Mesendoderm (in vitro differentiated cells): ENCODE data around the gene KLHL22.
A peak's percentile ranks its signal among the peaks of the same experiment; 100 is the strongest.

Source experiments
- DNase-seq: peaks from one replicate; pipeline ENCODE4 v3.0.0; 2013
- H2AK5ac ChIP-seq: 2 replicates; pipeline ENCODE4 v1.6.1; 2013; ENCODE audit warnings: low read length, inconsistent platforms
- H2BK120ac ChIP-seq: 2 replicates; pipeline ENCODE4 v1.6.1; 2013; ENCODE audit warnings: low read depth, mild to moderate bottlenecking, low read length, moderate library complexity, mixed read lengths
- H2BK15ac ChIP-seq: replicated peaks from 2 replicates; pipeline ENCODE4 v1.6.1; 2013; ENCODE audit warnings: low read depth, mild to moderate bottlenecking, moderate library complexity
- H2BK5ac ChIP-seq: 2 replicates; pipeline ENCODE4 v1.6.1; 2013; ENCODE audit warnings: low read length, inconsistent platforms
- H3K18ac ChIP-seq: 2 replicates; pipeline ENCODE4 v1.6.1; 2013; ENCODE audit warnings: mild to moderate bottlenecking, low read length, mixed read lengths
- H3K23ac ChIP-seq: one replicate; pipeline ENCODE4 v1.6.1; 2013; ENCODE audit warnings: low read length
- H3K27ac ChIP-seq: 2 replicates; pipeline ENCODE4 v1.5.1; 2013; ENCODE audit warnings: low read depth, mild to moderate bottlenecking, inconsistent platforms, low read length, moderate library complexity
- H3K27me3 ChIP-seq: 2 replicates; pipeline ENCODE4 v1.6.1; 2013; ENCODE audit warnings: low read length, control low read depth, mild to moderate bottlenecking, inconsistent platforms; ENCODE audit not compliant: insufficient read depth, poor library complexity
- H3K36me3 ChIP-seq: 2 replicates; pipeline ENCODE4 v1.6.1; 2013; ENCODE audit warnings: low read length, inconsistent platforms; ENCODE audit not compliant: control insufficient read depth, insufficient read depth
- H3K4ac ChIP-seq: one replicate; pipeline ENCODE4 v1.6.1; 2013; ENCODE audit warnings: low read depth, mild to moderate bottlenecking, low read length, moderate library complexity
- H3K4me1 ChIP-seq: 2 replicates; pipeline ENCODE4 v1.6.1; 2013; ENCODE audit warnings: low read depth, low read length, inconsistent platforms; ENCODE audit not compliant: control insufficient read depth
- H3K4me2 ChIP-seq: 2 replicates; pipeline ENCODE4 v1.6.1; 2013; ENCODE audit warnings: low read length
- H3K4me3 ChIP-seq: 2 replicates; pipeline ENCODE4 v1.5.1; 2013; ENCODE audit warnings: mild to moderate bottlenecking, low read length
- H3K56ac ChIP-seq: one replicate; pipeline ENCODE4 v1.6.1; 2013; ENCODE audit warnings: low read length
- H3K79me1 ChIP-seq: 2 replicates; pipeline ENCODE4 v1.6.1; 2013; ENCODE audit warnings: low read length, inconsistent platforms
- H3K79me2 ChIP-seq: 2 replicates; pipeline ENCODE4 v1.6.1; 2013; ENCODE audit warnings: mild to moderate bottlenecking, low read length; ENCODE audit not compliant: control insufficient read depth, insufficient read depth
- H3K9ac ChIP-seq: 2 replicates; pipeline ENCODE4 v1.6.1; 2013; ENCODE audit warnings: low read length, inconsistent platforms
- H4K5ac ChIP-seq: one replicate; pipeline ENCODE4 v1.6.1; 2013; ENCODE audit warnings: low read length
- H4K8ac ChIP-seq: one replicate; pipeline ENCODE4 v1.6.1; 2013; ENCODE audit warnings: low read depth, mild to moderate bottlenecking, control low read depth, low read length, moderate library complexity
- WGBS: extraction: QIAGEN DNeasy Blood & Tissue Kit; methylation state at CpG from one replicate; pipeline ENCODE4 v1.1.7; 2013; ENCODE audit warnings: low lambda C conversion rate, missing lambda C conversion rate; ENCODE audit not compliant: insufficient coverage; ENCODE audit errors: extremely low coverage; 5-methylcytosine and 5-hydroxymethylcytosine counted together

Gene KLHL22

DNA sequence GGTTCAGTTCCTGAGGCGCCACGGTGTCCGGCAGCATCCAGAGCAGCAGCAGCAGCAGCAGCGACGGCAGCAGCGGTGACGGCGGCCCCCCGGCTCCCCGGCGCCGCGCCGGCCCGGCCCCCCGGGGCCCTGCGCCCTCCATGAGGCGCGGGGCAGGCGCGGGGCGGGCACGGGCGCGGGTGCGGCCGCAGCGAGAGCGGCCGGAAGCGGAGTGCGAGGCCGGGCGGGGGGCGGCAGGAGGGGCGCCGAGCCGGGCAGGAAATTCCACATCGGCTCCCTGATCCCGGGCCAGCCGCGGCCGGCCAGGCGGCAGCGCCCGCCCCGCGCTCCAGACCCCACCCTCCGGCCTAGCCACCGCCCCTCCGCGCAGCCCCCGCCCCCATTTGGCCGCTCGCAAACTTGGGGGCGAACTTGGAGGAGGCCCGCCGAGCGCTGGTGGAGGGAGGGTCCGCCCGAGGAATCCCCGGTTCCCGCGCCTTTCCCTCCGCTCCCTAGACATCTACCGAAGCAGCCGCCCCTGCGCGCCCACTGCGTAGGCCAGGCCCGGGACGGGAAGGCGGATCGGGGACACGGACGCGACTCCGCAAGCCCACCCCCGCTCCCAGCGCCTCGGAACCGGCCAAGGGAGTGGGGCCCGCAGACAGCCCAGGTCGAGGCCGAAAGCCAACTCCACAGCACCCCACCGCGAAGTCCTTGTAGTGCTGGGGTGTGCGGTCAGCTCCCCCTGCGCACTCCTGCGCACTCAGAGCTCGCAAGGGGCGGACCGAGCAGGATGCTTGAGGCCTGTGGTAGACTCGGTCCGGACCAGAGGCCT lies 57.8 kb downstream of the KLHL22 start, which contains the start of gene SCARF2:
Gene SCARF2 (minus strand): TSS at position 213 of the 814 bp plus-strand sequence. CDS start 71 bp downstream, at position 142.
- peak within 1 kb of the TSS; percentile 35 for H3K23ac ChIP-seq
- peak within 1 kb of the TSS; percentile 97 for H3K4me2 ChIP-seq
- H3K79me1 ChIP-seq, result peaks cover 16% of the 10 kb centered on the region
- H3K27ac ChIP-seq, result no peak within 1 kb of the TSS
- H3K4me3 ChIP-seq, result peak within 1 kb of the TSS; percentile 94
- no peak within 1 kb of the TSS for H2BK120ac ChIP-seq
- H4K8ac ChIP-seq, result no peak within 1 kb of the TSS
- H3K36me3 ChIP-seq, result no peaks in the 10 kb centered on the region
- H3K4me1 ChIP-seq, result peaks cover 3% of the 10 kb centered on the region
- no CpG with 5 or more reads among the region's 95 CpGs for WGBS
- no peak within 1 kb of the TSS for H3K4ac ChIP-seq
- H4K5ac ChIP-seq, result no peak within 1 kb of the TSS
- H2BK15ac ChIP-seq, result no peak within 1 kb of the TSS
- peak within 1 kb of the TSS; percentile 46 for H2BK5ac ChIP-seq
- no peaks in the 10 kb centered on the region for H3K27me3 ChIP-seq
- peak; percentile 79 for DNase-seq
- peak within 1 kb of the TSS; percentile 89 for H3K9ac ChIP-seq
- H3K79me2 ChIP-seq, result peaks cover 4% of the 10 kb centered on the region
- H2AK5ac ChIP-seq, result no peak within 1 kb of the TSS
- H3K18ac ChIP-seq, result peak within 1 kb of the TSS; percentile 65
- H3K56ac ChIP-seq, result peak within 1 kb of the TSS; percentile 93

DNA sequence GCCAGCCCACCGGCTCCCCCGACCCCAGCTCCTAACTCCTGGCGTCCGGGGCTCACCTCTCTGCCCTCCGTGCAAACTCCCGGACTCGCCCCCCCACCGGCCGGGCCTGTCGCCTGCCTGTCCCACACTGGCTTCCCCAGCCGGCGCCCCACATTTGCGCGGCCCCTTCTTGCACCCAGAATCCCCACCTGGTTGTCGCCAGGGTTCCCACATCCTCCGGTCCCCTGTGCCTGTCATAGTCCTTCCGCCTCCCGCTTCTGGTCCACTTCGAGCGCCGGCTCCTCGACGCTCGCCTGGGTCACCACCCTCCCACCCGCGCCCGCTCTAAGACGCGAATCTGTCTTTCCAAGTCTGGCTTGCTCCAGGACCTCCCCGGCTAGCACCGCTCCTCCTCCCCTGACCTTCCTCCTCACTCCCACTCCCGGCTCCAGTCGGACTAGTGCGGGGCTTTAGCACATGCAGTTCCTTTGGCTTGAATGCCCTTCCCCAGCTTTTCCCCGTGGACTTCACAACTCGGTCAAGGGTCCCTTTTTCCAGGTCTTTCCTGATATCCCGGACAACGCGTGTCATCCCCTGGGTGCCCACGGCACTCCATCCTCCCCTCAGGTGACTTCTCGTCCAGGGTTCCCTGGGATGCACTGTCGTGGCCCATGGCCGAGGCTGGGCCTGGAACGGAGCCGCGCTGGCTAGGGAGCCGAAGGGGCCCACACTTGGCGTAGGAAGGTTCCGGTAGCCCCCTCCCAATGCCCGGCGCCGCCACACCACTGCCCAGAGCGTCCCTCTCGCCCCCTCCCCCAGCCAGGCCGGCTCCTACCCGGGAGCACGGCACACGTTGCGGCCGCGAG lies 58.6 kb downstream of the KLHL22 start:
- H3K56ac ChIP-seq, result peak overlapping the region; percentile 90
- peak overlapping the region; percentile 97 for H3K4me2 ChIP-seq
- peak overlapping the region; percentile 35 for H3K23ac ChIP-seq
- no peak overlapping the region for H2BK15ac ChIP-seq
- H3K79me2 ChIP-seq, result peaks cover 4% of the 10 kb centered on the region
- H3K9ac ChIP-seq, result peak overlapping the region; percentile 89
- H3K4ac ChIP-seq, result no peak overlapping the region
- no peak overlapping the region for H4K5ac ChIP-seq
- peak overlapping the region; percentile 13 for H3K18ac ChIP-seq
- H3K36me3 ChIP-seq, result no peaks in the 10 kb centered on the region
- peaks cover 16% of the 10 kb centered on the region for H3K79me1 ChIP-seq
- peak overlapping the region; percentile 94 for H3K4me3 ChIP-seq
- peak; percentile 48 for DNase-seq
- H2BK5ac ChIP-seq, result no peak overlapping the region
- WGBS, result no CpG with 5 or more reads among the region's 61 CpGs
- no peak overlapping the region for H2BK120ac ChIP-seq
- no peak overlapping the region for H4K8ac ChIP-seq
- H3K27ac ChIP-seq, result no peak overlapping the region
- H3K4me1 ChIP-seq, result peaks cover 3% of the 10 kb centered on the region
- H2AK5ac ChIP-seq, result no peak overlapping the region
- H3K27me3 ChIP-seq, result no peaks in the 10 kb centered on the region

DNA sequence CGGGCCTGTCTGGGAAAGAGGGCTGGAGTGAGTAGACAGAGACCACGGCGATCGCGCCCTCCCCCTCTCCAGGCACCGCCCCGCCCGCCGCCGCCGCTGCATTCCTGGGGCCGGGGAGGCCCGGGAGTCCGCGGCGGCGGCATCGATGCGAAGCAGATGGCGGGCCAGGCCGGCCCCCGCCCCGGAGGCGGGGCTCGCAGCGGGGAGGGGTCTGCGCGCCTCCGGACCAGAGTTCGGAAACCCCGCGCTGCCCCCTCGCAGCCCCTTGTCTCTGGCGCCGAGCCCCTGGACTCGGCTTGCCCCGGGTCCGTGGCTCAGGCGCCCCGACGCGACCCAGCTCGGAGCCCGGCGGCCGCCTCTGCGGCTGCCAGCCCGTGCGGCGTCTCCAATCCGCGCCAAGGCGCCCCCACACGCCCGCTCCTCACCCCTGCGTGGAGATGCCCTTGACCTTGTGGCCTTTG lies 59.3 kb downstream of the KLHL22 start:
- Histone ChIP-seq H2BK15ac (no peak overlapping the region), H3K79me2 (peaks cover 4% of the 10 kb centered on the region), H3K27me3 (no peaks in the 10 kb centered on the region), H3K4me2 (peak overlapping the region; percentile 97), H2AK5ac (no peak overlapping the region), H2BK120ac (no peak overlapping the region), H3K27ac (no peak overlapping the region), H2BK5ac (no peak overlapping the region), H3K36me3 (no peaks in the 10 kb centered on the region), H4K8ac (no peak overlapping the region), H3K23ac (no peak overlapping the region), H3K56ac (peak overlapping the region; percentile 90), H3K18ac (no peak overlapping the region), H3K4ac (no peak overlapping the region), H3K9ac (peak overlapping the region; percentile 89), H3K4me1 (peaks cover 3% of the 10 kb centered on the region), H3K79me1 (peaks cover 16% of the 10 kb centered on the region), H3K4me3 (peak overlapping the region; percentile 94), H4K5ac (no peak overlapping the region)
- DNase-seq, result peak; percentile 54
- no CpG with 5 or more reads among the region's 56 CpGs for whole genome bisulfite sequencing

DNA sequence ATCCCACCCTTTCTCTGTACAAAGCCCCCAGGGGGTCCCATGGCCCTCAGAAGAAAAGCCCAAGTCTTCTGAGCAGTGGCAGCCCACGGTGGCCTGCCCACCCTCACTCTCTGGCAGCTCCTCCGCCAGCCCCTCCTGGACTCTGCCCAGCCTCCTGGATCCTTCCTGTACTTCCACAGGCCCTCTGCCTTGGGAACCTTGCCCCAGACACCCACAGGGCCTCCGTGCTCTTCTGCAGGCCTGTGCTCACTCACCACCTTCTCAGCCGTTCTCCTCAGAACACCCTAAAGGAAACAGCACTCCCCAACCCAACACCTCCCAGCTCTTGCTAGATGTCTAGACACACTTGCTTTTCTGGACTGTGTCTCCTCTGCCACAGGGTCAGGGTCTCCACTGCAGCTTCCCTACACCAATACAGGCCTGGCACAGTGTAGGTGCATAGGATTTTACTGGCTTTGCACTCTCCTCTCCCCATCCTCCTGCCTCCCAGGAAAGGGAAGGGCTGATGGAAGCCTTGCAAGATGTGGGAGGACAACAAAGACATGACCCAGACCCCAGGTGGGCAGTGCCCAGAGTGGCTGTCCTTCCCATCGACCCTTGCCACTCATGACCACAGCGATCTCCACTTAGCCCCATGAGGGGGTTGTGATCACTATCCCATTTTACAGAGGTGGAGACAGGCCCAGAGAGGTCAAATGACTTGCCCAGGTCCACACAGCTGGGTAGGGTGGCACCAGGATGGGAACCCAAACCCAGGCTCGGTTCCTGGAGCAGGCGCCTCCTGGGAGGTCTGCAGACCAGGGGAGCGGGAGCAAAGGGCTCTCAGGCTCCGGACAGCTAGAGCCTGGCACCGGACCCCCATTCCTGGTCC lies 59.9 kb downstream of the KLHL22 start:
- Histone ChIP-seq H3K23ac (no peak overlapping the region), H2AK5ac (no peak overlapping the region), H3K4me1 (peaks cover 6% of the 10 kb centered on the region), H3K27ac (no peak overlapping the region), H3K9ac (peak overlapping the region; percentile 89), H3K79me2 (peaks cover 4% of the 10 kb centered on the region), H3K79me1 (peaks cover 18% of the 10 kb centered on the region), H3K56ac (peak overlapping the region; percentile 73), H4K5ac (no peak overlapping the region), H3K18ac (no peak overlapping the region), H2BK5ac (no peak overlapping the region), H2BK15ac (no peak overlapping the region), H3K4me2 (peak overlapping the region; percentile 53), H3K4me3 (peak overlapping the region; percentile 17), H3K4ac (no peak overlapping the region), H3K36me3 (no peaks in the 10 kb centered on the region), H2BK120ac (no peak overlapping the region), H3K27me3 (peaks cover 3% of the 10 kb centered on the region), H4K8ac (no peak overlapping the region)
- WGBS, result no CpG with 5 or more reads among the region's 11 CpGs
- no peak for DNase-seq

DNA sequence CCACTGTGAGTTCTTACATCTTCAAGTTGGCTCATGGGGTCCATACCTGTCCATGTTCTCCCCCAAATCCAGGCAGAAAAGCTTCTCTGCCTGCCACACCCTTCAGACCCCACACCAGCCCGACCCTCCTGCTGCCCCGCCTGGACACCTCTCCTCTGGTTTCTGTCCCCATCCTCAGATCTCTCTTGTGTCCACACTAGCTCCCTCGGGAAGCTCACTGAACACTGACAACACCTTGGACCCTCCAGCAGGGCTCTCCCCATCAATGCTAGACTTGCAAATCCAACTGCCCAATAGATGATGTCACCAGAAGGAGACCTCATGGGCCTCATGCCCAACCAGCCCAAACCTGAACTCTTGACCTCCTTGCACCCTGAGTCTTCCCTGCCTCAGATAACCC lies 60.8 kb downstream of the KLHL22 start:
- Histone ChIP-seq H3K56ac (no peak overlapping the region), H4K8ac (no peak overlapping the region), H3K79me1 (peaks cover 18% of the 10 kb centered on the region), H3K4me2 (no peak overlapping the region), H3K23ac (no peak overlapping the region), H3K27ac (no peak overlapping the region), H2BK120ac (no peak overlapping the region), H3K4ac (no peak overlapping the region), H3K36me3 (no peaks in the 10 kb centered on the region), H4K5ac (no peak overlapping the region), H3K4me3 (no peak overlapping the region), H3K4me1 (peaks cover 12% of the 10 kb centered on the region), H2BK5ac (no peak overlapping the region), H2BK15ac (no peak overlapping the region), H2AK5ac (no peak overlapping the region), H3K18ac (no peak overlapping the region), H3K79me2 (peaks cover 4% of the 10 kb centered on the region), H3K27me3 (peaks cover 3% of the 10 kb centered on the region), H3K9ac (no peak overlapping the region)
- WGBS, result no CpG with 5 or more reads among the region's 3 CpGs
- no peak for DNase-seq
